Astrocyte of the cerebellum (primary cell): ENCODE results near the gene ZNF550.

Experiments used
- DNase-seq: peaks from one replicate; pipeline ENCODE4 v3.0.0-alpha.2; 2011; ENCODE audit warnings: low read depth
- H3K4me3 ChIP-seq: 2 replicates; pipeline ENCODE4 v1.5.1; 2011; ENCODE audit warnings: mild to moderate bottlenecking, low read depth, low read length, moderate library complexity
- CTCF ChIP-seq: IDR thresholded peaks from 2 replicates; pipeline ENCODE4 v1.5.1; 2012; ENCODE audit warnings: low read length, low read depth, moderate library complexity, mild to moderate bottlenecking; ENCODE audit errors: missing control alignments
- in situ Hi-C: cut with HindIII; loops from 2 replicates; pipeline ENCODE4 v1.10.0; 2017; ENCODE audit warnings: low sequenced_read_pairs

ZNF550 gene

GRCh38 chr19:57563547-57563946 is 3.9 kb upstream of the ZNF550 start:
- no peak overlapping the region for H3K4me3 ChIP-seq
- in situ Hi-C loops: no loop called here
- TF ChIP-seq CTCF: no peak
- DNase-seq: no peak

GRCh38 chr19:57560049-57560491 is 407 bp upstream of the ZNF550 start:
- no peak for TF ChIP-seq CTCF
- H3K4me3 ChIP-seq: peak overlapping the region; percentile 88
- DNase-seq: no peak
- in situ Hi-C loops: no loop called here

DNA sequence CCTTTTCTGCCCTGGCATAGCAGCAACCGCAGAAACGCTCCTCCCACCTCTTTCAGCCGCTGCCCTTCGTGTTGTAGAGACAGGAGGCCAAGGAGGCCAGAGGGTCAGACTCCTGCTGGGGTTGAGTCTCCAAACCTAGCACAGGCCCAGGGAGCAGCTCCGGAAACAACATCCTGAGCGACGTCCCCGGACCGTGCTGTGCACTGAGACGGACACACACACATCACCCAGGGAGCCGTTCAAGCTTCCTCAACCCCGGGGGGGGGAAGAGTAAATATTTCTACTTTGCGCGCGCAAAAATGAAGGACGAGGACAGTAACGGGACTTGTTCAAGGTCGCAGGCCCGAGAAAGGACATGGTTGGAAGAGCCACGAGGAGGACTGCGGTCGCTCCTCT is 657 bp downstream of the ZNF550 start:
- in situ Hi-C loops: no loop called here
- H3K4me3 ChIP-seq: peak overlapping the region; percentile 88
- TF ChIP-seq CTCF: no peak
- DNase-seq: no peak

- no peak for DNase-seq
- in situ Hi-C loops: no loop called here
- TF ChIP-seq CTCF: peak; percentile 6
- H3K4me3 ChIP-seq: peak overlapping the region; percentile 88
Measured at GRCh38 chr19:57558525-57558924, 1.1 kb downstream of the ZNF550 start.

DNA sequence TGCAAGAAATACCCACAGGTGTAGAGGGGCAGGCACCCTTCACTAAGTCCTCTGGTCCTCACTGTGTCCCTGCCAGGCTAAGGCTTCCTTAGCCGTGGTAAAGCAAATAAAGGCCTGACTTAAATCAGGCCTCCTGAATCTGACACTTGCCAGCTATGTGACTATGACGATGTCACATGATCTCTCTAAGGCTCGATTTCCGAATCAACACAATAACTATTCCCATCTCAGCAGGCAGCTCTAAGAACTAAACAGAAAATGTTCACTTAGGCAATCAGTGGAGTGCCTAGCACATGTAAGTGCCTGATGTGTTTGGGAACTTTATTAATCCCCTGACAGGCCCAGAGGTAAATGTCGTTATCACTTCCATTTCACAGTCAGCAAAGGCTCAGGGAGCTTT is 2.0 kb downstream of the ZNF550 start:
- DNase-seq: no peak
- no peak overlapping the region for H3K4me3 ChIP-seq
- in situ Hi-C loops: no loop called here
- TF ChIP-seq CTCF: no peak

GRCh38 chr19:57552432-57552831 is 7.2 kb downstream of the ZNF550 start:
- in situ Hi-C loops: no loop called here
- TF ChIP-seq CTCF: no peak
- no peak for DNase-seq
- H3K4me3 ChIP-seq: no peak overlapping the region

DNA sequence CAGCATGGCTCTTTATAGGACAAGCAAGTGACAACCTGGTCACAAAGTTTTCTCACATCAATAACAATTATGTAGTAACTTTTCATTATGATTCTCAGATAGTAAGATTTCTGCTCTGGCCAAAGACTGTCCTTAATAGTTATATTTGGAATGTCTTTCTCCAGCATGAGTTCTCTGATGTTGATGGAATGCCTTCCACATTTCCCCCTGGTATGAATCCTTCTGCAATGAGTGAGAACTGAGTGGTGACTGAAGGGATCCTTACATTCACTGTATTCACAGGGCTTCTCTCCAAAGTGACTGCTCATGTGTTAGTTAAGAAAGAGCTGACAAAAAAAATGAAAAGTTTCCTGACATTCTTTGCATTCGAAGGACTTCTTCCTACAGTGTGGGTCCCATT is 13.2 kb downstream of the ZNF550 start:
- DNase-seq: no peak
- TF ChIP-seq CTCF: no peak
- no peak overlapping the region for H3K4me3 ChIP-seq
- in situ Hi-C loops: no loop called here
